ENCODE results near the gene GGT5.

Gene GGT5

GRCh38 chr22:24232124-24232523 is 12.8 kb downstream of the GGT5 start:
- no peak for TF ChIP-seq TAF1 (IDR thresholded peaks at IDR 0.05; ENCODE audit: low read depth)
- no peak for TF ChIP-seq NFIC (IDR thresholded peaks at IDR 0.05)
- no peak for TF ChIP-seq USF1 (IDR thresholded peaks at IDR 0.05)
- TF ChIP-seq RAD21 (IDR thresholded peaks at IDR 0.05; ENCODE audit: low read depth), result no peak
- no peak for TF ChIP-seq CEBPB (IDR thresholded peaks at IDR 0.05)
- no peak for TF ChIP-seq REST (IDR thresholded peaks at IDR 0.05; ENCODE audit: low read depth)
- TF ChIP-seq YY1 (IDR thresholded peaks at IDR 0.05; ENCODE audit: low read depth), result no peak
- no peak for TF ChIP-seq CREB1 (IDR thresholded peaks at IDR 0.05; ENCODE audit: low read depth)
- TF ChIP-seq FOXM1 (IDR thresholded peaks at IDR 0.05; ENCODE audit: borderline replicate concordance, low read depth), result no peak
- TF ChIP-seq EP300 (IDR thresholded peaks at IDR 0.05; ENCODE audit: borderline replicate concordance), result no peak
- TF ChIP-seq ZBTB7A (IDR thresholded peaks at IDR 0.05; ENCODE audit: low read depth), result no peak
- no peak for TF ChIP-seq EGR1 (IDR thresholded peaks at IDR 0.05)
- TF ChIP-seq MAX (IDR thresholded peaks at IDR 0.05), result no peak
- no peak for TF ChIP-seq TCF12 (IDR thresholded peaks at IDR 0.05; ENCODE audit: low read depth)
- no peak for TF ChIP-seq TEAD4 (IDR thresholded peaks at IDR 0.05)

GRCh38 chr22:24231706-24232105 is 13.2 kb downstream of the GGT5 start:
- TF ChIP-seq EP300 (IDR thresholded peaks at IDR 0.05; ENCODE audit: borderline replicate concordance) (no peak), TCF12 (IDR thresholded peaks at IDR 0.05; ENCODE audit: low read depth) (no peak), YY1 (IDR thresholded peaks at IDR 0.05; ENCODE audit: low read depth) (no peak), USF1 (IDR thresholded peaks at IDR 0.05) (no peak)

- peak; percentile 46; the same call in 1 of the 2 replicates for TF ChIP-seq RAD21 (IDR thresholded peaks at IDR 0.05; ENCODE audit: low read depth)
- peak; percentile 49; the same call in 1 of the 2 replicates for TF ChIP-seq NFIC (IDR thresholded peaks at IDR 0.05)
- no peak for TF ChIP-seq CREB1 (IDR thresholded peaks at IDR 0.05; ENCODE audit: low read depth)
These were observed 13.8 kb downstream of the GGT5 start for GRCh38 chr22:24230911-24231656.

- TF ChIP-seq TCF12 (IDR thresholded peaks at IDR 0.05; ENCODE audit: low read depth), result no peak
- TF ChIP-seq REST (IDR thresholded peaks at IDR 0.05; ENCODE audit: low read depth), result no peak
These were observed 18.9 kb downstream of the GGT5 start for GRCh38 chr22:24225951-24226350.

GRCh38 chr22:24225044-24225601 is 19.8 kb downstream of the GGT5 start:
- TF ChIP-seq FOXM1 (IDR thresholded peaks at IDR 0.05; ENCODE audit: borderline replicate concordance, low read depth), result no peak
- TF ChIP-seq NFIC (IDR thresholded peaks at IDR 0.05), result no peak
- no peak for TF ChIP-seq TCF12 (IDR thresholded peaks at IDR 0.05; ENCODE audit: low read depth)
- no peak for TF ChIP-seq CEBPB (IDR thresholded peaks at IDR 0.05)
- TF ChIP-seq MAX (IDR thresholded peaks at IDR 0.05), result no peak
- no peak for TF ChIP-seq EGR1 (IDR thresholded peaks at IDR 0.05)
- no peak for TF ChIP-seq RAD21 (IDR thresholded peaks at IDR 0.05; ENCODE audit: low read depth)
- no peak for TF ChIP-seq YY1 (IDR thresholded peaks at IDR 0.05; ENCODE audit: low read depth)
- no peak for TF ChIP-seq TEAD4 (IDR thresholded peaks at IDR 0.05)
- TF ChIP-seq EP300 (IDR thresholded peaks at IDR 0.05; ENCODE audit: borderline replicate concordance), result no peak

- no peak for TF ChIP-seq CREB1 (IDR thresholded peaks at IDR 0.05; ENCODE audit: low read depth)
- TF ChIP-seq EGR1 (IDR thresholded peaks at IDR 0.05), result no peak
- no peak for TF ChIP-seq MAX (IDR thresholded peaks at IDR 0.05)
- TF ChIP-seq NFIC (IDR thresholded peaks at IDR 0.05), result no peak
- TF ChIP-seq CEBPB (IDR thresholded peaks at IDR 0.05), result no peak
- no peak for TF ChIP-seq USF1 (IDR thresholded peaks at IDR 0.05)
- TF ChIP-seq YY1 (IDR thresholded peaks at IDR 0.05; ENCODE audit: low read depth), result no peak
- no peak for TF ChIP-seq ZBTB7A (IDR thresholded peaks at IDR 0.05; ENCODE audit: low read depth)
- no peak for TF ChIP-seq TEAD4 (IDR thresholded peaks at IDR 0.05)
- no peak for TF ChIP-seq TAF1 (IDR thresholded peaks at IDR 0.05; ENCODE audit: low read depth)
- TF ChIP-seq REST (IDR thresholded peaks at IDR 0.05; ENCODE audit: low read depth), result no peak
- TF ChIP-seq FOXM1 (IDR thresholded peaks at IDR 0.05; ENCODE audit: borderline replicate concordance, low read depth), result no peak
- TF ChIP-seq EP300 (IDR thresholded peaks at IDR 0.05; ENCODE audit: borderline replicate concordance), result no peak
- TF ChIP-seq TCF12 (IDR thresholded peaks at IDR 0.05; ENCODE audit: low read depth), result no peak
- TF ChIP-seq RAD21 (IDR thresholded peaks at IDR 0.05; ENCODE audit: low read depth), result no peak
These were observed 20.4 kb downstream of the GGT5 start for GRCh38 chr22:24224468-24224867.

All from Ishikawa (cell line).